H1 (cell line): ENCODE results near the gene THOC6. TPM values are rescaled to one million over a fixed set of nuclear protein-coding genes. Genes with fewer than 3 reads are reported as not detected.

Experiments
- CTCF ChIA-PET: fragments of 300-600 bp; sonication (Branson Sonifier 250); formaldehyde crosslinking; loops from one replicate; lab custom pipeline; 2021; ENCODE audit not compliant: partially characterized antibody; lab: Charles Lee
- POLR2A ChIA-PET: fragments of 300-600 bp; sonication (Branson Sonifier 250); formaldehyde crosslinking; loops from one replicate; lab custom pipeline; 2021; ENCODE audit warnings: inconsistent platforms; ENCODE audit not compliant: partially characterized antibody; lab: Charles Lee
- DNase-seq, 2 experiments: peaks; one replicate each; pipeline versions ENCODE4 v3.0.0 to v3.0.0-alpha.2; 2010 to 2022; ENCODE audit warnings: low spot score in 2 of 2, low read depth in 1 of 2, mixed read lengths in 1 of 2
- FAIRE-seq: peaks from 2 replicates; lab custom pipeline; 2011; peaks lifted over from hg19 to GRCh38; lab: Jason Lieb, UNC
- H2AFZ ChIP-seq: 2 replicates; pipeline ENCODE4 v1.8.1; 2012; ENCODE audit warnings: low read length, inconsistent platforms
- H2AK5ac ChIP-seq: 2 replicates; pipeline ENCODE4 v1.6.1; 2013; ENCODE audit warnings: low read depth, low read length
- H2BK120ac ChIP-seq: replicated peaks from 2 replicates; pipeline ENCODE3; 2013; ENCODE audit warnings: low read depth, low read length, inconsistent platforms
- H2BK12ac ChIP-seq: 2 replicates; pipeline ENCODE4 v1.6.1; 2013; ENCODE audit warnings: low read depth, low read length
- H2BK15ac ChIP-seq: 2 replicates; pipeline ENCODE4 v1.6.1; 2013; ENCODE audit warnings: low read length
- H2BK20ac ChIP-seq: 2 replicates; pipeline ENCODE4 v1.6.1; 2013; ENCODE audit warnings: low read length
- H2BK5ac ChIP-seq: 2 replicates; pipeline ENCODE4 v1.6.1; 2013; ENCODE audit warnings: low read depth, low read length
- H3K14ac ChIP-seq: 2 replicates; pipeline ENCODE4 v1.6.1; 2013; ENCODE audit warnings: inconsistent platforms; ENCODE audit not compliant: insufficient read length
- H3K18ac ChIP-seq: 2 replicates; pipeline ENCODE4 v1.6.1; 2013; ENCODE audit warnings: low read length; ENCODE audit errors: extremely low read depth
- H3K23ac ChIP-seq: 2 replicates; pipeline ENCODE4 v1.6.1; 2013; ENCODE audit warnings: inconsistent platforms; ENCODE audit not compliant: insufficient read length
- H3K23me2 ChIP-seq: 2 replicates; pipeline ENCODE4 v1.6.1; 2013; ENCODE audit warnings: low read depth, low read length
- H3K27ac ChIP-seq: 2 replicates; pipeline ENCODE4 v1.6.1; 2011; ENCODE audit warnings: low read depth, low read length, inconsistent platforms
- H3K27me3 ChIP-seq, 4 experiments: replicated peaks in 1 of 4; 1 replicate in 1 of 4; 2 replicates in 3 of 4; pipeline versions ENCODE4 v1.6.1 to v1.8.1; 2011 to 2013; ENCODE audit warnings: low read length in 3 of 4, mild to moderate bottlenecking in 3 of 4, inconsistent platforms in 2 of 4, mixed read lengths in 2 of 4, moderate library complexity in 1 of 4; ENCODE audit not compliant: control insufficient read depth in 3 of 4, insufficient read depth in 3 of 4; ENCODE audit errors: extremely low read depth in 1 of 4
- H3K36me3 ChIP-seq, 4 experiments: 2 replicates each; pipeline versions ENCODE4 v1.6.1 to v1.8.1; 2011 to 2013; ENCODE audit warnings: mild to moderate bottlenecking in 4 of 4, low read length in 3 of 4, moderate library complexity in 2 of 4, control low read depth in 1 of 4, inconsistent platforms in 1 of 4; ENCODE audit not compliant: insufficient read depth in 4 of 4, control insufficient read depth in 2 of 4
- H3K4ac ChIP-seq: replicated peaks from 2 replicates; pipeline ENCODE3; 2013; ENCODE audit warnings: low read length, low read depth, mixed read lengths, inconsistent platforms; ENCODE audit not compliant: insufficient read length
- H3K4me1 ChIP-seq, 4 experiments: replicated peaks in 1 of 4; 1 replicate in 1 of 4; 2 replicates in 3 of 4; pipeline versions ENCODE4 v1.6.1 to v1.8.1; 2011 to 2013; ENCODE audit warnings: low read length in 3 of 4, inconsistent platforms in 2 of 4, mixed read lengths in 1 of 4; ENCODE audit not compliant: insufficient read depth in 4 of 4, control insufficient read depth in 3 of 4
- H3K4me2 ChIP-seq, 2 experiments: 2 replicates each; pipeline versions ENCODE4 v1.6.1 to v1.8.1; 2011 to 2013; ENCODE audit warnings: low read depth in 2 of 2, low read length in 2 of 2, control low read depth in 1 of 2, inconsistent platforms in 1 of 2, mild to moderate bottlenecking in 1 of 2; ENCODE audit not compliant: insufficient read depth in 1 of 2
- H3K4me3 ChIP-seq, 4 experiments: fragments of 200-600, 300-600 bp in 1 of 4; sonication (generic), shearing (Covaris generic), sonication (Bioruptor Twin) in 1 of 4; 2 replicates each; pipeline versions ENCODE4 v1.5.1 to v1.8.1; 2011 to 2016; ENCODE audit warnings: low read length in 4 of 4, low read depth in 3 of 4, control low read depth in 2 of 4, inconsistent platforms in 2 of 4, mild to moderate bottlenecking in 2 of 4, mixed read lengths in 1 of 4, moderate library complexity in 1 of 4; ENCODE audit not compliant: insufficient read depth in 2 of 4; ENCODE audit errors: extremely low read depth in 1 of 4
- H3K56ac ChIP-seq: replicated peaks from 2 replicates; pipeline ENCODE3; 2013; ENCODE audit warnings: low read depth, mild to moderate bottlenecking, mixed read lengths, low read length, inconsistent platforms; ENCODE audit not compliant: insufficient read length
- H3K79me1 ChIP-seq: 2 replicates; pipeline ENCODE4 v1.6.1; 2013; ENCODE audit warnings: low read depth, low read length, control low read depth
- H3K79me2 ChIP-seq, 2 experiments: 2 replicates each; pipeline versions ENCODE4 v1.6.1 to v1.8.1; 2012 to 2013; ENCODE audit warnings: low read length in 2 of 2, mild to moderate bottlenecking in 2 of 2, inconsistent platforms in 1 of 2; ENCODE audit not compliant: insufficient read depth in 2 of 2, control insufficient read depth in 1 of 2
- H3K9ac ChIP-seq, 4 experiments: replicated peaks in 1 of 4; 1 replicate in 1 of 4; 2 replicates in 3 of 4; pipeline versions ENCODE4 v1.6.1 to v1.8.1; 2011 to 2013; ENCODE audit warnings: low read depth in 3 of 4, low read length in 3 of 4, control low read depth in 2 of 4, mild to moderate bottlenecking in 2 of 4, moderate library complexity in 2 of 4, inconsistent platforms in 1 of 4; ENCODE audit errors: extremely low read depth in 1 of 4
- H3K9me3 ChIP-seq, 2 experiments: 2 replicates each; pipeline versions ENCODE4 v1.6.1 to v1.8.1; 2012 to 2013; ENCODE audit warnings: mild to moderate bottlenecking in 2 of 2, moderate library complexity in 2 of 2, control low read depth in 1 of 2, inconsistent platforms in 1 of 2, low read depth in 1 of 2, low read length in 1 of 2, mixed read lengths in 1 of 2; ENCODE audit not compliant: insufficient read depth in 2 of 2
- H4K20me1 ChIP-seq, 2 experiments: replicated peaks in 1 of 2; 2 replicates each; pipeline versions ENCODE3 to v1.8.1; 2011 to 2013; ENCODE audit warnings: inconsistent platforms in 2 of 2, low read length in 2 of 2, mild to moderate bottlenecking in 1 of 2; ENCODE audit not compliant: insufficient read depth in 2 of 2, control insufficient read depth in 1 of 2
- H4K5ac ChIP-seq: 2 replicates; pipeline ENCODE4 v1.6.1; 2013; ENCODE audit warnings: low read length, low read depth, mixed read lengths, inconsistent platforms; ENCODE audit not compliant: insufficient read length
- H4K8ac ChIP-seq: 2 replicates; pipeline ENCODE4 v1.8.0; 2013; ENCODE audit warnings: mild to moderate bottlenecking, moderate library complexity, low read length, inconsistent platforms; ENCODE audit not compliant: insufficient read depth; ENCODE audit errors: extremely low read depth
- H4K91ac ChIP-seq: replicated peaks from 2 replicates; pipeline ENCODE3; 2013; ENCODE audit warnings: low read length, mixed read lengths, inconsistent platforms; ENCODE audit not compliant: insufficient read length
- BRCA1 ChIP-seq: IDR thresholded peaks from 2 replicates; pipeline ENCODE4 v1.6.1; 2012; ENCODE audit warnings: low read depth, low read length, improper control_type of control experiment
- CHD1 ChIP-seq: IDR thresholded peaks from 2 replicates; pipeline ENCODE4 v1.6.1; 2012; ENCODE audit warnings: low read depth, low read length, improper control_type of control experiment
- EZH2 ChIP-seq: fragments of 200-600 bp; sonication (generic); IDR thresholded peaks from 2 replicates; pipeline ENCODE4 v1.7.1; 2012; ENCODE audit warnings: low read depth, mild to moderate bottlenecking, moderate library complexity, low read length, inconsistent platforms; ENCODE audit not compliant: severe bottlenecking
- JUND ChIP-seq: IDR thresholded peaks from 2 replicates; pipeline ENCODE4 v1.6.1; 2011; ENCODE audit warnings: mild to moderate bottlenecking, improper control_type of control experiment, low read length
- PHF8 ChIP-seq: fragments of 200-600 bp; sonication (generic); conservative IDR thresholded peaks from 2 replicates; pipeline ENCODE4 v1.7.1; 2012; ENCODE audit warnings: low read depth, mild to moderate bottlenecking, inconsistent platforms, low read length, moderate library complexity
- RXRA ChIP-seq: IDR thresholded peaks from 2 replicates; pipeline ENCODE4 v1.6.1; 2011; ENCODE audit warnings: low read depth, mild to moderate bottlenecking, low read length, moderate library complexity; ENCODE audit not compliant: insufficient read depth
- SP4 ChIP-seq: IDR thresholded peaks from 2 replicates; pipeline ENCODE4 v1.6.1; 2012; ENCODE audit warnings: low read length, inconsistent platforms
- SRF ChIP-seq: IDR thresholded peaks from 2 replicates; pipeline ENCODE4 v1.6.1; 2011; ENCODE audit warnings: mild to moderate bottlenecking, low read depth, low read length, moderate library complexity
- WGBS, 2 experiments: shearing (Covaris generic) in 1 of 2; methylation state at CpG; one replicate each; pipeline versions ENCODE4 v1.1.6 to v1.1.7; 2013 to 2015; ENCODE audit warnings: low lambda C conversion rate in 2 of 2, mixed read lengths in 2 of 2, inconsistent platforms in 1 of 2, low coverage in 1 of 2, missing lambda C conversion rate in 1 of 2; ENCODE audit not compliant: insufficient replicate concordance in 2 of 2, insufficient coverage in 1 of 2, insufficient read length in 1 of 2; ENCODE audit errors: extremely low coverage in 1 of 2, missing lambda C conversion rate in 1 of 2; 5-methylcytosine and 5-hydroxymethylcytosine counted together
- polyA plus RNA-seq, 7 experiments: library from polyadenylated mRNA; depleted of rRNA in 3 of 7; stranded (reverse) in 5 of 7; unstranded in 2 of 7; fragments of >200 nt in 5 of 7; fragments of 200-250 nt in 2 of 7; gene quantifications; 1 replicate in 5 of 7; 2 replicates in 1 of 7; 4 replicates in 1 of 7; pipeline versions ENCODE4 v1.2.1 to v1.2.3, GENCODE V29; 2011 to 2013; ENCODE audit warnings: missing spikeins in 2 of 7, mixed read lengths in 2 of 7
- total RNA-seq: library from RNA; stranded (reverse); fragmentation: NEBNext Ultra II Directional; extraction: Animal tissue kit (Norgen Biotek cat#: 25700); gene quantifications from 2 replicates; pipeline ENCODE4 v1.2.1, GENCODE V29; 2021
- TF ChIP-seq, protein P1 (sequence below): IDR thresholded peaks from 2 replicates; pipeline ENCODE4 v1.6.1; 2012; ENCODE audit warnings: inconsistent platforms
- TF ChIP-seq, protein P2 (sequence below): IDR thresholded peaks from 2 replicates; pipeline ENCODE4 v1.6.1; 2012; ENCODE audit warnings: low read length, inconsistent platforms

The THOC6 gene
- total and polyA plus RNA-seq, 2 of the 8 experiments (the other 6 are each of a cell fraction or from before 2014, with no cell fraction given), result 78.5 to 111 TPM

DNA sequence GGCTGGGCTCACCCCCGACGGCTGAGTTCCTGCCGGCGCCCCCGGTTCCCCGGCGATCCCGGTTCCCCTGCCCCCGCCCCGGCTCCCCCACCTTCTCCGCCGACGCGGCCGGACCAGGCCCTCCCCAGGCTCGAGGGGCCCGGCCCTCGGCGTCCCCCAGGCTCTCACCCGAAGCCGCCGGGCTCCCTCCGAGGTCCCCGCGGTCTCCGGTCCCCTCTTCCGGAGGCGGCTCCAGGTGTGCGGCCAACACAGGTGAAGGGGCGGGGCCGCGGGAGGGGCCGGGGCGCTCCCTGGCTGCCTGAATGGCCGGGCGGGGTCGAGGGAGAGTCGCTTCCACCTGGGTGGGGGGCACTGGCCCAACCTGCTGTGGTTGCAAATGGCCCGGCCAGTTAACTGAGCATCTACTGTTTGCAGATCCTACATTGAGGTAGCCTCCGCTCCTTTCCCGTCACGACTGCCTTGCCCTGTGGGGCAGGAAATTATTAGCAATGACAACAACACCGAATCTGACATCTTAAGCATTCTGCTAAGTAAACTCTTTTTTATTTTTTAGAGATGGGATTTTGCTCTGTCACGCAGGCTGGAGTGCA, 13.0 kb downstream of the THOC6 start, which contains the start of gene BICDL2:
Gene BICDL2, minus strand, starts transcription at position 219 of the 590 bp plus-strand sequence. CDS start 1,448 bp downstream, outside the sequence.
- no peak within 1 kb of the TSS for H2AFZ ChIP-seq
- H4K8ac ChIP-seq, result peak within 1 kb of the TSS; percentile 42; the same call in 1 of the 2 replicates
- H3K79me1 ChIP-seq, result 0 out of 2 replicates have a peak, but pooled peaks cover 2% of the 10 kb centered on the region
- H3K79me2 ChIP-seq, result no peaks in the 10 kb centered on the region
- WGBS, 2 experiments, result 8% methylated on average over 34 of the region's 44 CpGs; no CpG with 5 or more reads in 1 of the 2 experiments
- peak within 1 kb of the TSS; percentile 90; the same call in 1 of the 2 replicates for H2BK20ac ChIP-seq
- peak within 1 kb of the TSS; percentile 22; the same call in 1 of the 2 replicates for H2BK15ac ChIP-seq
- no peak within 1 kb of the TSS for H3K27ac ChIP-seq
- H2BK5ac ChIP-seq, result no peak within 1 kb of the TSS; the same call in 1 of the 2 replicates
- ChIA-PET CTCF (interaction anchor here (1.0 to 23.8 kb wide), 6 partner anchors 8 to 32 kb away, joined by 3 to 639 read pairs (median 56); partner anchors contain the start of genes CLDN6, CLDN9, HCFC1R1 and THOC6), POLR2A (interaction anchor here (1.9 to 34.8 kb wide), 6 partner anchors 9 to 66 kb away, joined by 5 to 1808 read pairs (median 56); partner anchors contain the start of genes CLDN6, CLDN9, HCFC1R1 and KREMEN2)
- H3K36me3 ChIP-seq, result no peaks in the 10 kb centered on the region
- no peaks in the 10 kb centered on the region for H3K9me3 ChIP-seq
- H3K27me3 ChIP-seq, result peaks cover 0 to 11% (median 3%) of the 10 kb centered on the region in 4 experiments; a peak in 1 of 7 replicates
- H3K18ac ChIP-seq, result peak within 1 kb of the TSS; percentile 71
- no peak within 1 kb of the TSS for H3K23ac ChIP-seq
- DNase-seq, result peak in 1 of 2 experiments; percentile 90
- no peak within 1 kb of the TSS for H2BK120ac ChIP-seq
- H3K56ac ChIP-seq, result no peak within 1 kb of the TSS
- H3K9ac ChIP-seq, result peak within 1 kb of the TSS in 1 of 4 experiments; percentile 3; a peak in 2 of 7 replicates
- peak within 1 kb of the TSS; percentile 48 to 80 (median 62) for H3K4me3 ChIP-seq
- peak within 1 kb of the TSS; percentile 78 to 85 for H3K4me2 ChIP-seq
- no peak for FAIRE-seq
- H3K14ac ChIP-seq, result no peak within 1 kb of the TSS
- H4K5ac ChIP-seq, result no peak within 1 kb of the TSS
- H4K20me1 ChIP-seq, result peaks cover 5 to 16% of the 10 kb centered on the region in 2 experiments
- no peak within 1 kb of the TSS for H3K4ac ChIP-seq
- H3K4me1 ChIP-seq, result peaks cover 3 to 19% (median 12%) of the 10 kb centered on the region in 4 experiments
- peak within 1 kb of the TSS; percentile 93; the same call in 1 of the 2 replicates for H2AK5ac ChIP-seq
- H2BK12ac ChIP-seq, result peak within 1 kb of the TSS; percentile 60; the same call in 1 of the 2 replicates
- H4K91ac ChIP-seq, result no peak within 1 kb of the TSS
- peaks cover 3% of the 10 kb centered on the region; the same call in 1 of the 2 replicates for H3K23me2 ChIP-seq
- TF ChIP-seq JUND, result no peak
- TF ChIP-seq PHF8, result 0 out of 2 replicates have a peak, but pooled peaks have one; percentile 27
- TF ChIP-seq, protein P1, sequence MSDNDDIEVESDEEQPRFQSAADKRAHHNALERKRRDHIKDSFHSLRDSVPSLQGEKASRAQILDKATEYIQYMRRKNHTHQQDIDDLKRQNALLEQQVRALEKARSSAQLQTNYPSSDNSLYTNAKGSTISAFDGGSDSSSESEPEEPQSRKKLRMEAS, result no peak
- TF ChIP-seq SP4, result no peak
- no peak for TF ChIP-seq BRCA1
- TF ChIP-seq RXRA, result no peak
- TF ChIP-seq, protein P2, sequence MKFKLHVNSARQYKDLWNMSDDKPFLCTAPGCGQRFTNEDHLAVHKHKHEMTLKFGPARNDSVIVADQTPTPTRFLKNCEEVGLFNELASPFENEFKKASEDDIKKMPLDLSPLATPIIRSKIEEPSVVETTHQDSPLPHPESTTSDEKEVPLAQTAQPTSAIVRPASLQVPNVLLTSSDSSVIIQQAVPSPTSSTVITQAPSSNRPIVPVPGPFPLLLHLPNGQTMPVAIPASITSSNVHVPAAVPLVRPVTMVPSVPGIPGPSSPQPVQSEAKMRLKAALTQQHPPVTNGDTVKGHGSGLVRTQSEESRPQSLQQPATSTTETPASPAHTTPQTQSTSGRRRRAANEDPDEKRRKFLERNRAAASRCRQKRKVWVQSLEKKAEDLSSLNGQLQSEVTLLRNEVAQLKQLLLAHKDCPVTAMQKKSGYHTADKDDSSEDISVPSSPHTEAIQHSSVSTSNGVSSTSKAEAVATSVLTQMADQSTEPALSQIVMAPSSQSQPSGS, result 0 out of 2 replicates have a peak, but pooled peaks have one; percentile 19
- TF ChIP-seq CHD1, result no peak
- TF ChIP-seq EZH2, result no peak
- no peak for TF ChIP-seq SRF
